ENCODE results near the gene KCTD1.

The KCTD1 gene

GRCh38 chr18:26489881-26490280 is 58.5 kb downstream of the KCTD1 start:
- Histone ChIP-seq H3K36me3 (ENCODE audit: control insufficient read depth, insufficient read depth, low read length) (no peaks in the 10 kb centered on the region), H3K27me3 (replicated peaks; ENCODE audit: control insufficient read depth, insufficient read depth, low read length) (no peaks in the 10 kb centered on the region), H3K4me3 (replicated peaks; ENCODE audit: low read depth, low read length) (no peak overlapping the region)
- no peak for DNase-seq (ENCODE audit: extremely low read depth, insufficient read length)
- TF ChIP-seq CTCF (IDR thresholded peaks at IDR 0.05; ENCODE audit: insufficient read depth, low read length, poor library complexity, severe bottlenecking), result no peak

GRCh38 chr18:26489191-26489590 is 59.2 kb downstream of the KCTD1 start:
- DNase-seq (ENCODE audit: extremely low read depth, insufficient read length), result no peak
- Histone ChIP-seq H3K27me3 (replicated peaks; ENCODE audit: control insufficient read depth, insufficient read depth, low read length) (no peaks in the 10 kb centered on the region), H3K36me3 (ENCODE audit: control insufficient read depth, insufficient read depth, low read length) (no peaks in the 10 kb centered on the region), H3K4me3 (replicated peaks; ENCODE audit: low read depth, low read length) (no peak overlapping the region)
- TF ChIP-seq CTCF (IDR thresholded peaks at IDR 0.05; ENCODE audit: insufficient read depth, low read length, poor library complexity, severe bottlenecking), result no peak

GRCh38 chr18:26488417-26489009 is 59.8 kb downstream of the KCTD1 start:
- Histone ChIP-seq H3K4me3 (replicated peaks; ENCODE audit: low read depth, low read length) (no peak overlapping the region), H3K36me3 (ENCODE audit: control insufficient read depth, insufficient read depth, low read length) (no peaks in the 10 kb centered on the region), H3K27me3 (replicated peaks; ENCODE audit: control insufficient read depth, insufficient read depth, low read length) (no peaks in the 10 kb centered on the region)
- DNase-seq (ENCODE audit: extremely low read depth, insufficient read length), result no peak
- TF ChIP-seq CTCF (IDR thresholded peaks at IDR 0.05; ENCODE audit: insufficient read depth, low read length, poor library complexity, severe bottlenecking), result no peak

GRCh38 chr18:26487437-26487836 is 60.9 kb downstream of the KCTD1 start:
- Histone ChIP-seq H3K4me3 (replicated peaks; ENCODE audit: low read depth, low read length) (no peak overlapping the region), H3K27me3 (replicated peaks; ENCODE audit: control insufficient read depth, insufficient read depth, low read length) (no peaks in the 10 kb centered on the region), H3K36me3 (ENCODE audit: control insufficient read depth, insufficient read depth, low read length) (no peaks in the 10 kb centered on the region)
- TF ChIP-seq CTCF (IDR thresholded peaks at IDR 0.05; ENCODE audit: insufficient read depth, low read length, poor library complexity, severe bottlenecking), result no peak
- no peak for DNase-seq (ENCODE audit: extremely low read depth, insufficient read length)

GRCh38 chr18:26483633-26484032 is 64.7 kb downstream of the KCTD1 start:
- H3K4me3 ChIP-seq (replicated peaks; ENCODE audit: low read depth, low read length), result no peak overlapping the region
- no peaks in the 10 kb centered on the region for H3K27me3 ChIP-seq (replicated peaks; ENCODE audit: control insufficient read depth, insufficient read depth, low read length)
- no peak for TF ChIP-seq CTCF (IDR thresholded peaks at IDR 0.05; ENCODE audit: insufficient read depth, low read length, poor library complexity, severe bottlenecking)
- no peaks in the 10 kb centered on the region for H3K36me3 ChIP-seq (ENCODE audit: control insufficient read depth, insufficient read depth, low read length)
- no peak for DNase-seq (ENCODE audit: extremely low read depth, insufficient read length)

GRCh38 chr18:26482569-26482968 is 65.8 kb downstream of the KCTD1 start:
- no peak for DNase-seq (ENCODE audit: extremely low read depth, insufficient read length)
- Histone ChIP-seq H3K4me3 (replicated peaks; ENCODE audit: low read depth, low read length) (no peak overlapping the region), H3K27me3 (replicated peaks; ENCODE audit: control insufficient read depth, insufficient read depth, low read length) (no peaks in the 10 kb centered on the region), H3K36me3 (ENCODE audit: control insufficient read depth, insufficient read depth, low read length) (no peaks in the 10 kb centered on the region)
- no peak for TF ChIP-seq CTCF (IDR thresholded peaks at IDR 0.05; ENCODE audit: insufficient read depth, low read length, poor library complexity, severe bottlenecking)
